Endodermal cell (in vitro differentiated cells): ENCODE data around the gene SPAG5. TPM values are rescaled to one million over a fixed set of nuclear protein-coding genes. Genes with fewer than 3 reads are reported as not detected.
A peak's percentile ranks its signal among the peaks of the same experiment; 100 is the strongest.

ENCODE experiments used
- DNase-seq: peaks from one replicate; pipeline ENCODE4 v3.0.0-alpha.2; 2017
- H3K27ac ChIP-seq: 2 replicates; pipeline ENCODE4 v1.5.1; 2013; ENCODE audit warnings: mild to moderate bottlenecking, low read depth, low read length, moderate library complexity
- H3K27me3 ChIP-seq: 2 replicates; pipeline ENCODE4 v1.6.1; 2013; ENCODE audit warnings: mild to moderate bottlenecking, low read length, moderate library complexity; ENCODE audit not compliant: insufficient read depth, control insufficient read depth, poor library complexity, severe bottlenecking
- H3K36me3 ChIP-seq: 2 replicates; pipeline ENCODE4 v1.7.0; 2013; ENCODE audit warnings: mild to moderate bottlenecking, low read length, moderate library complexity; ENCODE audit not compliant: control insufficient read depth, insufficient read depth
- H3K4me1 ChIP-seq: one replicate; pipeline ENCODE4 v1.7.0; 2013; ENCODE audit warnings: low read length; ENCODE audit not compliant: control insufficient read depth, insufficient read depth
- H3K4me3 ChIP-seq: 2 replicates; pipeline ENCODE4 v1.5.1; 2013; ENCODE audit warnings: mild to moderate bottlenecking, low read length, moderate library complexity
- H3K9ac ChIP-seq: 2 replicates; pipeline ENCODE4 v1.6.1; 2013; ENCODE audit warnings: mild to moderate bottlenecking, low read length, moderate library complexity; ENCODE audit not compliant: poor library complexity, severe bottlenecking; ENCODE audit errors: extremely low read depth
- H3K9me3 ChIP-seq: 2 replicates; pipeline ENCODE4 v1.6.1; 2013; ENCODE audit warnings: mild to moderate bottlenecking, low read length, moderate library complexity; ENCODE audit not compliant: control insufficient read depth
- H3K27ac Mint-ChIP-seq: 2 replicates; pipeline ENCODE4 v1.8.0; 2020; ENCODE audit warnings: mixed read lengths
- H3K27me3 Mint-ChIP-seq: 2 replicates; pipeline ENCODE4 v1.8.0; 2021; ENCODE audit warnings: mild to moderate bottlenecking, mixed read lengths; ENCODE audit not compliant: insufficient read depth
- H3K36me3 Mint-ChIP-seq: 2 replicates; pipeline ENCODE4 v1.8.0; 2020; ENCODE audit warnings: low read depth, mixed read lengths
- H3K4me1 Mint-ChIP-seq: 2 replicates; pipeline ENCODE4 v1.8.0; 2020; ENCODE audit warnings: mixed read lengths
- H3K4me3 Mint-ChIP-seq: 2 replicates; pipeline ENCODE4 v1.8.0; 2020; ENCODE audit warnings: mild to moderate bottlenecking, moderate library complexity, mixed read lengths
- H3K9me3 Mint-ChIP-seq: 2 replicates; pipeline ENCODE4 v1.8.0; 2020; ENCODE audit warnings: mild to moderate bottlenecking, mixed read lengths
- CTCF ChIP-seq: fragments of 200-600 bp; sonication (generic); conservative IDR thresholded peaks from 2 replicates; pipeline ENCODE4 v1.5.0; 2021; ENCODE audit warnings: antibody characterized with exemption, mild to moderate bottlenecking
- WGBS, 2 experiments: methylation state at CpG; one replicate each; pipeline versions ENCODE4 v1.1.5 to v1.1.7; 2013; ENCODE audit warnings: missing lambda C conversion rate in 2 of 2, mixed read lengths in 1 of 2; ENCODE audit not compliant: insufficient coverage in 1 of 2, insufficient read length in 1 of 2; 5-methylcytosine and 5-hydroxymethylcytosine counted together
- long read RNA-seq, 4 experiments: library from polyadenylated mRNA in 2 of 4; library from RNA in 1 of 4; library from capped mRNA in 1 of 4; stranded (forward) in 3 of 4; unstranded in 1 of 4; transcript quantifications; one replicate each; pipeline ENCODE4 v2.0.0, GENCODE V29; 2020 to 2021; ENCODE audit warnings: inconsistent platforms in 1 of 4
- polyA plus RNA-seq, 2 experiments: library from polyadenylated mRNA; stranded (reverse); fragments of 50-300 nt; gene quantifications; one replicate each; pipeline ENCODE4 v1.2.3, GENCODE V29; 2013
- total RNA-seq, 2 donors: library from RNA; stranded (reverse); fragmentation: NEBNext Ultra II Directional in 1 of 2; extraction: Animal tissue kit (Norgen Biotek cat#: 25700) in 1 of 2; gene quantifications; 2 replicates in 1 of 2; 3 replicates in 1 of 2; pipeline ENCODE4 v1.2.1, GENCODE V29; 2021

SPAG5 gene
- 100 to 1,000 TPM in 1 of 2 donors, 10 to 100 TPM in 1; 84.8 to 132 TPM for total RNA-seq
- polyA plus RNA-seq (2013, experiment 1 of 2): 103 TPM
- 113 TPM for polyA plus RNA-seq (2013, experiment 2 of 2)
- long read RNA-seq, experiment 1, full-length matches to known transcripts: 7 of 23 reads
- long read RNA-seq, experiment 1, partial matches to known transcripts: 15 of 23 reads
- long read RNA-seq, experiment 1, other reads (novel, unspliced or antisense): 1 of 23 reads
- long read RNA-seq, experiment 2, full-length matches to known transcripts: 132 of 196 reads
- long read RNA-seq, experiment 2, partial matches to known transcripts: 13 of 196 reads
- long read RNA-seq, experiment 2, other reads (novel, unspliced or antisense): 51 of 196 reads
- long read RNA-seq, experiment 3, full-length matches to known transcripts: 303 of 437 reads
- long read RNA-seq, experiment 3, partial matches to known transcripts: 28 of 437 reads
- long read RNA-seq, experiment 3, other reads (novel, unspliced or antisense): 106 of 437 reads
- long read RNA-seq, experiment 4, full-length matches to known transcripts: 1 of 8 reads
- long read RNA-seq, experiment 4, partial matches to known transcripts: 7 of 8 reads
- long read RNA-seq, experiment 4, other reads (novel, unspliced or antisense): 0 of 8 reads

DNA sequence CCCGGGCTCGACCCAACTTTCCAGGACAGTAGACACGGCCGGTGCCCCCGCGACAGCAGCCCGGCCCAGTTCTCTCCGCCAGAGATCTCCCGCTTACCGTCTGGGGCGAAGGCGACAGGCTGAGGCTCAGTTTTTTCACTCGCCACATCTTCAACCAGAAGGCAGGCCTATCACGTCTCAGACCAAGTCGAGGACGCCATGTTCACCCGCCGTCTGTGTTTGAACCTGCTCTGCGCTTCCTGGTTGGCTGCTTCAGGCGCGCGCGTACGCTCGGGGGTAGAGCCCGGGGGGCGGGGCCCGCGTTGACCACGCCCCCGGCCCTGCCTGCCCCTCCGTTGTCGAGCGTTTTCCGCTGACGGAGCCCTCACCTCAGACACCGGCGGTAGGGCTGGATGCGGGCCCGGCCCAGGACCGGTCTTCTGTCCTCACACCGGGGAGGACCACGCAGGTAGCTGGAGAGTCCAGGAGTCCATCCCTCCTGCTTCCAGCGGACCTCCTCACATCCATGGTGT, at the start of gene SPAG5:
TSS of gene SPAG5 (minus strand) at position 227 of the 512 bp plus-strand sequence. CDS start at position 148, 79 bp downstream.
- Histone ChIP-seq H3K9ac (peak within 1 kb of the TSS; percentile 90), H3K4me1 (no peaks in the 10 kb centered on the region), H3K4me3 (peak within 1 kb of the TSS; percentile 93), H3K27ac (peak within 1 kb of the TSS; percentile 76), H3K9me3 (no peaks in the 10 kb centered on the region), H3K36me3 (peaks cover 20% of the 10 kb centered on the region), H3K27me3 (no peaks in the 10 kb centered on the region)
- no peaks in the 10 kb centered on the region for H3K27me3 Mint-ChIP-seq
- no peak for TF ChIP-seq CTCF
- peaks cover 14% of the 10 kb centered on the region for H3K4me1 Mint-ChIP-seq
- H3K4me3 Mint-ChIP-seq: peak within 1 kb of the TSS; percentile 89
- H3K9me3 Mint-ChIP-seq: peaks cover 3% of the 10 kb centered on the region
- DNase-seq: peak; percentile 99
- peak within 1 kb of the TSS; percentile 99 for H3K27ac Mint-ChIP-seq
- H3K36me3 Mint-ChIP-seq: peaks cover 18% of the 10 kb centered on the region
- WGBS, 2 experiments: 0 to 2% methylated on average over 21 to 44 of the region's 44 CpGs

GRCh38 chr17:28646039-28646754, 47.4 kb upstream of the SPAG5 start:
- Histone ChIP-seq H3K9me3 (no peaks in the 10 kb centered on the region), H3K36me3 (peaks cover 45% of the 10 kb centered on the region), H3K4me3 (peak overlapping the region; percentile 89), H3K4me1 (peaks cover 4% of the 10 kb centered on the region), H3K27ac (no peak overlapping the region), H3K9ac (no peak overlapping the region), H3K27me3 (no peaks in the 10 kb centered on the region)
- Mint-ChIP-seq H3K36me3 (peaks cover 42% of the 10 kb centered on the region), H3K4me3 (peak overlapping the region; percentile 81), H3K27ac (peak overlapping the region; percentile 79), H3K27me3 (no peaks in the 10 kb centered on the region), H3K4me1 (peaks cover 23% of the 10 kb centered on the region), H3K9me3 (no peaks in the 10 kb centered on the region)
- no peak for TF ChIP-seq CTCF
- WGBS, 2 experiments: 92 to 95% methylated on average over 11 to 12 of the region's 12 CpGs
- DNase-seq: no peak

DNA sequence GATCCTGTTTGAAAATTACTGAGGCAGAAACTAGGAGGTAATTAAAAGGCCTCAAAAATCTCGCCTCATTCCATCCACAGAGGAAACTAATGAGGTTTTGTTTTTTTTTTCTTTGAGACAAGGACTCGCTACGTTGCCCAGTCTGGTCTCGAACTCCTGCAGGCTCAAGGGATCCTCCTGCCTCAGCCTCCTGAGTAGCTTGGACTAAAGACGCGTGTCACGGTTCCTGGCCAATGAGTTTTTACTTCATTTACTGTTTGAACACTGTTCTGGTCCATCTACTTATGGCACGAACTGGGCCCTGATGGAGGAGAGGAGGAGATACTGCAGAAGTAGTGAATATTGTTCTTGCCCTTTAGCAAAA, 46.7 kb upstream of the SPAG5 start:
- H3K27ac Mint-ChIP-seq: peak overlapping the region; percentile 79
- Histone ChIP-seq H3K9ac (peak overlapping the region; percentile 57), H3K36me3 (peaks cover 45% of the 10 kb centered on the region), H3K27me3 (no peaks in the 10 kb centered on the region), H3K4me1 (peaks cover 4% of the 10 kb centered on the region), H3K4me3 (peak overlapping the region; percentile 89), H3K9me3 (no peaks in the 10 kb centered on the region), H3K27ac (peak overlapping the region; percentile 15)
- H3K36me3 Mint-ChIP-seq: peaks cover 40% of the 10 kb centered on the region
- WGBS, 2 experiments: 77 to 80% methylated on average over 7 to 8 of the region's 8 CpGs
- H3K4me1 Mint-ChIP-seq: peaks cover 23% of the 10 kb centered on the region
- TF ChIP-seq CTCF: no peak
- H3K4me3 Mint-ChIP-seq: peak overlapping the region; percentile 81
- no peak for DNase-seq
- H3K27me3 Mint-ChIP-seq: no peaks in the 10 kb centered on the region
- H3K9me3 Mint-ChIP-seq: no peaks in the 10 kb centered on the region
